Activated CD8-positive, alpha-beta memory T cell treated with anti-CD3 and anti-CD28 coated beads for 1 hour (primary cell): ENCODE results near the gene ECT2.
"Not testable (repeated sequence)": the region's sequence is repeated elsewhere in the genome, so short reads cannot be mapped to it uniquely, and the experiment has no call there.

Source experiments
- DNase-seq, 2 donors: peaks; one replicate each; pipeline ENCODE4 v3.0.0-alpha.2; 2020; ENCODE audit warnings: low read depth in 1 of 2; ENCODE audit errors: extremely low read depth in 1 of 2

The ECT2 gene

GRCh38 chr3:172853921-172854666, 103.6 kb downstream of the ECT2 start:
- DNase-seq, result no peak

- no peak for DNase-seq
These were observed 104.5 kb downstream of the ECT2 start for GRCh38 chr3:172855037-172855436.

GRCh38 chr3:172856795-172857742, 106.5 kb downstream of the ECT2 start:
- DNase-seq, result no peak

GRCh38 chr3:172859041-172859440, 108.5 kb downstream of the ECT2 start:
- DNase-seq, result no peak

GRCh38 chr3:172866726-172867350, 116.3 kb downstream of the ECT2 start:
- DNase-seq, result not testable (repeated sequence)

GRCh38 chr3:172868582-172869200, 118.2 kb downstream of the ECT2 start:
- no peak for DNase-seq

- no peak for DNase-seq
These were observed 118.8 kb downstream of the ECT2 start for GRCh38 chr3:172869368-172869771.

- DNase-seq, result no peak
These were observed 119.4 kb downstream of the ECT2 start for GRCh38 chr3:172869784-172870518.
